ELR (cell line): ENCODE measurements around the gene VAPA.

Source experiments
- DNase-seq: peaks from one replicate; pipeline ENCODE4 v3.0.0-alpha.2; 2015; ENCODE audit warnings: low read depth

The VAPA gene, protein sequence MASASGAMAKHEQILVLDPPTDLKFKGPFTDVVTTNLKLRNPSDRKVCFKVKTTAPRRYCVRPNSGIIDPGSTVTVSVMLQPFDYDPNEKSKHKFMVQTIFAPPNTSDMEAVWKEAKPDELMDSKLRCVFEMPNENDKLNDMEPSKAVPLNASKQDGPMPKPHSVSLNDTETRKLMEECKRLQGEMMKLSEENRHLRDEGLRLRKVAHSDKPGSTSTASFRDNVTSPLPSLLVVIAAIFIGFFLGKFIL

DNA sequence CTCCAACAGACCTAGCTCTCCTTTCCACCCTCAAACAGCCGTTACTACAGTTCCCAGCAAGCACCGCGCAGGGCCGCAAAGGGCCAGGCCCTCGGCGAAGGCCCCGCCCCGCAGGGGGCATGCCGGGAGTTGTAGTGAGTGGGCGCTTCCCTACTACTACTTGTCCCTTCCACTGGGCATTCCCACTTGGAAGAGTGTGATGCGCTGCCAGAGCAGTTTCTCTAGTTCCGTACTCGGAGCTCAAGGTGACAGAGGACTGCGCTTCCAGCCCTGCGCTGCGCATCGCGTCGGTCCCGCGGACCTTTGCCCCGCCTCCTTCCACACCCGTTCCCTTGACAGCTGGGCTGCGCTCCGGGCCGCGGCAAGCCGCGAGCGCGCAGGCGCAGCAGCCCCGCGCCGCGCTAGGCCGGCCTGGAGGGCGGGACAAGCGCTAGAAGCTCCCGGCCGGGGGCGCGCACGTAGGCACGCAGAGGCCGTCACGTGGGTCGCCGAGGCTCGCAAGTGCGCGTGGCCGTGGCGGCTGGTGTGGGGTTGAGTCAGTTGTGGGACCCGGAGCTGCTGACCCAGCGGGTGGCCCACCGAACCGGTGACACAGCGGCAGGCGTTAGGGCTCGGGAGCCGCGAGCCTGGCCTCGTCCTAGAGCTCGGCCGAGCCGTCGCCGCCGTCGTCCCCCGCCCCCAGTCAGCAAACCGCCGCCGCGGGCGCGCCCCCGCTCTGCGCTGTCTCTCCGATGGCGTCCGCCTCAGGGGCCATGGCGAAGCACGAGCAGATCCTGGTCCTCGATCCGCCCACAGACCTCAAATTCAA lies at the start of gene VAPA:
VAPA (plus strand) TSS at position 491 of the 808 bp plus-strand sequence; CDS start at position 732, 241 bp downstream.
- peak; percentile 97 for DNase-seq

DNA sequence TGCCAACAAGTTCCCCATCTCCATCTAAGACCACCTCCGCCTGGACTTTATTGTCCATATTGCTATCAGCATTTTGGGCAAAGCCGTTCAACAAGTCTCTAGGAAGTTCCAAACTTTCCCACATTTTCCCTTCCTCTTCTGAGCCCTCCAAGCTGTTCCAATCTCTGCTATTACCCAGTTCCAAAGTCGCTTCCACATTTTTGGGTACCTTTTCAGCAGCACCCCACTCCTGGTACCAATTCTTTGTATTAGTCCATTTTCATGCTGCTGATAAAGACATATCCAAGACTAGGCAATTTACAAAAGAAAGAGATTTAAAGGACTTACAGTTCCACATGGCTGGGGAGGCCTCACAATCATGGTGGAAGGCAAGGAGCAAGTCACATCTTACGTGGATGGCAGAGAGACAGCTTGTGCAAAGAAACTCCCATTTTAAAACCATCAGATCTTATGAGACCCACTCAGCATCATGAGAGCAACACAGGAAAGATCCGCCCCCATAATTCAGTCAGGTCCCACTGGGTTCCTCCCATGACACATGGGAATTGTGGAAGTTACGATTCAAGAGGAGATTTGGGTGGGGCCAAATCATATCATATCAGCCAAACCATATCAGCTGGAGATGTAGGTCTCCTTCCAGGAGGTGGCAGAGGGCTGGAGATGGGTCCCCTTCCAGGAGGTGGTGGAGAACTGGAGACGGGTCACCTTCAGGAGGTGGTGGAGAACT lies 47.9 kb upstream of the VAPA start:
- DNase-seq: no peak

DNA sequence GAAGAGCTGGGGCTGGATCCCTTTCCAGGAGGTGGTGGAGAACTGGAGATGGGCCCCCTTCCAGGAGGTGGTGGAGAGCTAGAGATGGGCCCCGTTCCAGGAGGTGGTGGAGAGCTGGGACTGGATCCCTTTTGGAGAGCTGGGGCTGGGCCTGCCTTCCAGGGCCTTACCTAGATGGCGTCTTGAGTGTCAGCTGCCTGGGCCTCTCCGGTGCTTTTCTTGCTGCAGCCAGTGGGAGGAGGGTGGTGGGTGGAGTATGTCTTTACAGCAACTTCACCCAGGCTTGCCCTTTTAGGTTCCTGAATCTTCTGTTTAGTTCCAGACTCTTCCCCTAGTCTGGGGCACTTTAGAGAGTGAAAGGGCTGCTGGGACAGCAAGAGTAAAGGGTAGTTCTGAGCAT lies 47.2 kb upstream of the VAPA start:
- DNase-seq: no peak

DNA sequence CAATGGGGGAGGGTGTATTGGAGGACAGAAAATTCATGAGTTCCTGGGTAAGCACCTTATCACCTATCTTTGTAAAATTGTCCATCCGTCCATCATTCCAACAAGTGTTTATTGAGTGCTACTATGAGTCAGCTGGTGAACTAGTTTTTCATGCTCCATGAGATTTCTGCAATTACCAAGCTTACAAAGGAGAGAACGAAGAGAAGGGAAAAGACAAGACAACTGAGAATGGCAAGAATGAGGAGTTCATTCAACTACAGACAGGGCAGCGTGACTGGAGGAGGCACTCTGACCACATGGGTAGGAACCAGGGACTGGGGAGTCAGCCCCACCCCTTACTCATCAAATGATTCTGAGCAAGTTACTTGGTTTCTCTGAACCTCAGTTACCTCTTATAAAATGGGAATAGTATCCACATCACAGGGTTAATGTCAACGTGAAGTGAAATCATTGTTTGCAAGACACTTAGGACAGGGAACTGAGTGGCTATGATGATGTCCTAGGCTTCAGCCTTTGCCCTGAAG lies 46.7 kb upstream of the VAPA start:
- no peak for DNase-seq

DNA sequence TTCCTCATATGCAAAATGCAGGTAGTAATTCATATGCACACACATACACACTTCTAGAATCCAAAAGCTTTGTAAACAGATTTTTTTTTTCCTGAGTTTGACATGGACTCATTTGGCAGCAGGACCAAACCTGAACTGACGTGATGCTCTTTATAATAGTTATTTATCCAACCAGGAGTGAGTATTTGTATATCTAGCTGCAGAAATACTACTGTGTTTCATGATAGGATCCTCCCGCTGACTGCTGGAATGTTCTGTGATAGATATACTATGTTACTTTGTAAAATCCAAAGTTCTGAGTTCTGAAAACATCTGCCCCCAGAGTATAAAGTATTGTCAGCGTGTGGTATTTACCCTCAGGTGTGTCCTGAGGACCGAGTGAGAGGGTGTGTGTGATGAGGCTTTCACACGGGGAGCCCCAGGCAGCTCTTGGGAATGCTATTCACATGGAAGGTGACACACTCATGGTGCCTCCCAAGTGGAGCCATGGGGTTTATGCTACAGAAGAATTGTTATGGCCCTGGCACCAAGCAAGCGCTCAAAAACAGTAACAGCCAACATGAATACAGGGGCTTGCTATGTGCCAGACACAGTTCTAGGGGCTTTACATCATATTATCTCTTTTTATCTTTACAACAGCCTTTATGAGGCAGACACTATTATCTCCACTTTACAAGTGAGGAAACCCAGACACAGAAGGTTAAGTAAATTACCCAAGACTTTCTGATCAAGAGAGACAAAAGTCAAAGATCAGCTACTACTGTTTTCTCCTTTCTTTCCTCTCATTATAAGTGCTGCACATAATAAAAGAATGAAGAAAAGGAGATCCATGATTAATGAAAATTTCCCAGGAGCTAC lies 44.7 kb upstream of the VAPA start:
- no peak for DNase-seq

DNA sequence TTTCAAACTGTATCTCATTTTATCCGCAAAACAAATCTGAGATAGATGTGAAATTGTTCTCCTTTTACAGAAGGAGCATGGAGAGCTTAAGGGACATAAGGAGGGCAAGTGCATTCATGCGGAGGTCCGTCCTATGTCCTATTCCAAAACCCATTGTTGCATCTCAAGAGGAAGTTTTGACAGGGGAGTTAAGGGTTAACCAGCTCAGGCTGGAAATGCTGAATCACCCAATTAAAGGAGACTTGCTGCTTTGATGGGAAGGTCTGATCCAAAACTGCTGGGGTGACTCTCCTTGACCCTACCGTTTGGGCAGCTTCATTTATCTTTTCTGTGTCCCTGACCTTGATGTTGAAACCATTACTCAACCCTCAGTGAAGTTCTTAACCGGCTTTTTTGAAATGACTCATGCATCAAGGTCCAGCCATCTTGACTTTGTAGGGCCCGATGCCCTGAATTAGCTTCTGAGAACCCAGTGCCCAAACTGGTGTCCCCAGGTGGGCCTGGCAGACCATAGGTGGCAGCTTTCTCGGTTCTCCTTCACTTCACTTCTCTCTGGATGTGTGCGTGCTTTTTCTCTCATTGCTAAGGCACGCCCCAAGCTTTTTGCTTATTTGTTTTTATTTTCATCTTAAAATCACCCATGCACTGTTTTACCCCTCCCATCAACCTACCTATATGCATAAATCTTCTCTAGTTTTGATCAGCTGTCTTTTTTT lies 43.9 kb upstream of the VAPA start:
- DNase-seq: peak; percentile 78

DNA sequence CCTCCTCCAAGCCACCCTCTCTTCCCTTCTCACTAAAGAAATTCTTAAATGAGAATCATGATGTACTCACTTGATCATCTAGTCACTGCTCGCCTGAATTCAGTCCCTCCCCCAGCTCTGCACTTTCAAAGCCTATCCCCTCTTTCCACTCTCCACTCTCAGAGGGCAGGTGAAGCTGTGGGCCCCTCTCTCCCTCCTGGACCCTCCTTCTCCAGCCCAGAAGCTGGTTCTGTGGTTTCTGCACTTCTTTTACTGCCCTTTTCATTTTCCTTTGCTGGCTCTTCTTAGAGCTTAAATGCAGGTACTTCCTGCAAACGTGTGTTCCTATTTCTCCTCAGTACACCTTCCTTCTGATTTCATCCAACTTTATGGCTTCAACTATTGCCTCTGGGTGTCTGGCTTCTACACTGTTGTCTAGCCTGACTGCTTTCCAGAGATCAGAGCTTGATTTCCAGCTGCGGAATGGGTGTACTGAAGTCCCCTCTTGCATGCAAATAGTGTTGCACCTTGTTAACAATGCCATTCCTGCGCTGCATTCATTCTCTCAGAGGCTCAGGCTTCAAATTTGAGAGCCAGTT lies 43.3 kb upstream of the VAPA start:
- DNase-seq: no peak

DNA sequence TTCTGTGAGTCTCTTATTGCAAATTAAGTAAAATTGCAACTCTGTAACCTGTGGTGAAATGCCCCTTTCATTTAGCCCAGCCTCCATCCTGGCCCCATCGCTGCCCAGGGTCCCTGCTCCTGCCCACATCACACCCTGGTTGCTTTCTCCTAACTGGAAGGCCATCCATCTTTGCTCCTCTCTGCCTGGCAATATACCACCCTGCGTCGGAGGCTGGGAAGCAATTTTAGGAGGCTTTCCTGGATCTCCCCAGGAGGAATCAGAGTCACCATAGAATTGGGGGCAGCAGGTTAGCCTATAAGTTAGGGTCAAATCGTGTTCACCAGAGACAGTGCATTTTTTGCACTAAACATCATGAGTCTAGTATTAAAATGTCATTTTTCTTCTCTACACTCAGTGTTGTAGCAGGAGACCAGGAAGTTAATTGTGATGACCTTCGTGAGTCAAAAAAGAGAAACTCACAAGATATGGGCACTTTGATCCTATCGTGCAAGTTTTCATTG lies 42.5 kb upstream of the VAPA start:
- no peak for DNase-seq

DNA sequence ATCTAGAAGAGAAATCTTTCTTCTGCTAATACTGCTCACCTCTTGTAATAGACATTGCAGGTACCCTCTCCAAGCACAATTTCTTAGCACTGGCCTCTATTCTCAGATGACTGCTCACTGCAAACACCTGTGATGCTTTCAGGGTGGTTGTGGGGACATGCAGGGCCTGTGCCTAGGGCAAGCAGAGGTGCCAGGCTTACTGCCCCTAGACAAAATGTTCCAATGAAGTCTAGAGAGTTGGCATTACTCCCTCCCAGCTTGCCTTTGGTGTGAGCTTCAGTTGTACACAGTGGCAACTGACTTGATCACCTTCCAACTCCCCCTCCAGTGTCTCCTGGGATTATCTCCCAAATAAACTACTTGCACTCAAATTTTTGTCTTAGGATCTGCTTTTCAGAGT lies 41.0 kb upstream of the VAPA start:
- no peak for DNase-seq

DNA sequence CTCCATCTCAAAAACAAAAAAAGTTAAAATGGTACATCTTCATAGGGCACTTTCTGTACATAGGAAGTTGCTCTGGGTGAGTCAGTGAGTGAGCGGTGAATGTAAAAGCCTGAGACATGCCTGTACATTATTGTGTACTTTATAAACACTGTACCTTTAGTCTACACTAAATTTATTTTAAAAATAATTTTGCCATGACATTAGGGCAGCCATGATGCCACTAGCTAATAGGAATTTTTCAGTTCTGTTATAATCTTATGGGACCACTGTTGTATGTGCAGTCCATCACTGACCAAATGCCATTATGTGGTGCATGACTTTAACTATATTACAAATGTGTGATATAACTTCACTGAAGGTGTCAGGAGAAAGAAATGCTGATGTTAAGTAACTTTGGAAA lies 39.1 kb upstream of the VAPA start:
- DNase-seq: peak; percentile 68

DNA sequence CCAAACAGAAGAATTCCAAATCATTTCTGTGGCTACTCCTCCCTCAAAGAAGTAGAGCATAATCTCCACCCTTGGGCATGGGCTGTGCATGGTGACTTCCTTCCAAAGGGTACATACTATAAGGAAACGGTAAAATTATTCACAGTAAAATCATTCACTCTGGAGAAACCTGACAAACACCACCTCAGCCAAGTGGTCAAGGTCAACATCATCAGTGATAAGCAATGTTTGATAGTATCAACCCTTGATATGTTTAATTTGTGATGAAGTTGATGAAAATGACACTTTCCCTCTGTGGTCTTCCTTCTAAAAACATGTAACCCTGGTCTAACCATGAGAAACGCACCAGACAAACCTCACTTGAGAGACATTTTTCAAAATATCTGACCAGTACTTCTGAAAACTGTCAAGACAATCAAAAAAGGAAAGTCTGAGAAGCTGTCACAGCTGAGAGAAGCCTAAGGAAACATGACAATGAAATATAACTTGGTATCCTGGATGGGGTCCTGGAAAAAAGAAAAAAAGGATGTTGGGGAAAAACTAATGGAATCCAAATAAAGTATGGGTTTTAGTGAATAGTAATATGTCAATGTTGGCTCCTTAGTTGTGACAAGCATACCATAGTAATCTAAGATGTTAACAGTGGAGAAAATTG lies 37.5 kb upstream of the VAPA start:
- DNase-seq: no peak

DNA sequence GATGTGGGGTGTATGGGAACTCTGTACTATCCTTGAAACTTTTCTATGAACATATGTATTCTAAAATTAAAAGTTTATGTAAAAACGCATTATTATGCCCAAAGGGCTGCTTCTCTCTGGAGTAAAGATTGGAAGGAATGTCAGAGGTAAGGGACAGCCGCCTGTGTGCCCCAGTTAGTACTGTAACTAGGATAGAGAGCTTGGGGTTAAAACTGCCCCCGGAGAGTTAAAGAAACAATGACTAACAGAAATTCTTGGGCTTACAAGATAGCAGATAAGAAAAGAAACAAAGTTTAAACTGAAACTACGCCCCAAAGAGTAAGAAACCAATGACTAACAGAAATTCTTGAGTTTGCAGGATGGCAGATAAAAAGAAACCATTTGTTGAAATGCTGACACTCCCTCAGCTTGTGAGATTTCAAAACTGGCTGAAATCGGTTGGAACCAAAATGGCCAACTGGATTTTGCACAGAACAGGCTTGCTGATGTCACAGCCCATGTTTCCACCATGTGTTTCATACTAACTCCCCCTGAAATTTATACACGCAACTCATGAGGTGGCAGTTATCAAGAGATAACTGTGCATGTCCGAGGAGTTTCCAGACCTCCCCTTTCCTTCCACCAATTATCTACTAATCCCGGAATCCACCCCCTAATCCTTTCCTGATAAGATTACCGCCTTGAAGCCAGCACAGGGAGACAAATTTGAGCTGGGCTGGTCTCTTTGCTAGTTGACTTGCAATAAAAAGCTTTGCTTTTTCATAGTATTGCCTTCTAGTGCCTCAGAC lies 36.8 kb upstream of the VAPA start:
- peak; percentile 87 for DNase-seq

DNA sequence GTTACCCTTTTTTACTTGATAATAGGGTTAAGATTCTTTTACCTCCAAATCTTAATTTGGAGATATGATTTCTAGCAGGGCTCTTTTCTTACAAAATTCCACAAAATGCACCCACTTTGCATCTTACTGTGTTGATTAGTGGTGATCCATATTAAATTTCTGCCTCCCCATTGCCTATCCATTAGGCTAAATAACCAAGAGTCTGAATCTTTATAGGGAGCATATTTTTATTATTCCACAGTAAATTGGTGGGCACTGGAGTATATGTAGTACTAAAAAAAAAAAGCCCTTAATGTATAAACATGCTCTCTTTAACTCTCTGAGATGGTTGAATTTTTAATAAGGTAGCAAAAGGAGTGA lies 36.2 kb upstream of the VAPA start:
- no peak for DNase-seq

DNA sequence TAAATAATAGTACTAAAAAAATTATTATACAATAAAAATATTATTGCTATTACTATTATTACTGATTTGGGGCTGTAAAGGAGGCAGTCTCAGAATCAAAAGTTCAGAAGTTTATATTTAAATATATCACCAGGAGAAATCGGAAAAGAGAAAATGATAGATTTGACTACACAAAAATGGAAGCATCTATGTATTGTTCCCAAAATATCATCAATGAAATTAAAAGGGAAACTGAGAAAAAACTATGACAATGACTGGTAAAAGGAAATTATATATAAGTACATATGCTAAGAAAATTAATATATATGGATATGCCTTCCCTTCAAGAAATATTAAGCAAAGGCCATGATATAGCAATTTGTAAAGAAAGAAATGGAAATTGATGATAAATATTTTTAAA lies 35.7 kb upstream of the VAPA start:
- DNase-seq: no peak

DNA sequence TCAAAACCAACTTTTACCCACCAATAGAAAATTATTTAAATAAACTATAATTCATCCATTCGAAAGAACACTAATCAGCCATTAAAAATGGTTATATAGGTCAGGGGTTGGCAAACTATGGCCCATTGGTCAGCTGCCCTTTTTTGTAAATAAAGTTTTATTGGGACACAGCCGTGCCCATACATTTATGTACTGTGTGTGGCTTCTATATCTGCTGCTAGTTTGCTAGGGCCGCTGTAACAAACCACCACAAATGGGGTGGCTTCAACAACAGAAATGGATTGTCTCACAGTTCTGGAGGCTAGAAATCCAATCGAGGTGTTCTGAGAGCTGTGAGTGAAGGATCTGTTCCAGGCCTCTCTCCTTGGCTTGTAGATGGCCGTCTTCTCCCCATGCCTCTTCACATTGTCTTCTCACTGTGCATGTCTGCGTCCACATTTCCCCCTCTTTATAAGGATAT lies 35.0 kb upstream of the VAPA start:
- no peak for DNase-seq

DNA sequence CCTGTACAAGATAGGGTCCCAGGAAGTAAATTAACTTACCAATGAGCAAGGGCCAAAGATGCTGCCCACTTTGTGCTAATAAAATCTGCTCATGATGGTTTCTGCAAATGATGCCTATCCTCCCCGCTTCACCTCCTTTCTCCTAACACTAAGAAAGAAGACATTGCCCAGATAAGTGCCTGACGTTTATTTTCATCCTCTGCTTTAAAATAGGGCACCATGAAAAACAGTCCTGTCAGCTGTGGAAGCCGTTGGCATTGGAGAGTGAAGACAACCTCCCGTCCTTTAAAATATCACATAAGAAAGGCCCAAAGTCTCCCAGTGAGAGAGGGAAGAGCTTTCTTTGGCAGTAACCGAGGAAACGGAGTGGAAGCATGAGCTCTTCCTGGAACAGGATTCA lies 29.7 kb upstream of the VAPA start:
- no peak for DNase-seq

DNA sequence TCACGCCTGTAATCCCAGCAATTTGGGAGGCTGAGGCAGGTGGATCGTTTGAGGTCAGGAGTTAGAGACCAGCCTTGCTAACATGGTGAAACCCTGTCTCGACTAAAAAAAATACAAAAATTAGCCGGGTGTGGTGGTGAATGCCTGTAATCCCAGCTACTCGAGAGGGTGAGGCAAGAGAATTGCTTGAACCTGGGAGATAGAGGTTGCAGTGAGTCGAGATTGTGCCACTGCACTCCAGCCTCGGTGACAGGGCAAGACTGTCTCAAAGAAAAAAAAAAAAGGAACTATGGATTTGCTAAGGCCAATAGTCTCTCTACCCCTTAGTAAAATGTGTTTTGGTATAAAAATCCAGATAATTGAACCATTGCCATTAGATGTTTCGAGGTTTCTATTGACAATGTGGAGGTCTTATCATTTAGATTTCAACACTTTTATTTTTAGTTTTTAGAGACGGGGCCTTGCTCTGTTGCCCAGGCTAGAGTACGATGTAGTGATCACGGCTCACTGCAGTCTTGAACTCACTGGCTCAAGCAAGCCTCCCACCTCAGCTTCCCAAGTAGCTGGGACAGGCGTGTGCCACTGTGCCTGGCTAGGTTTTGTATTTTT lies 29.2 kb upstream of the VAPA start:
- DNase-seq: no peak

DNA sequence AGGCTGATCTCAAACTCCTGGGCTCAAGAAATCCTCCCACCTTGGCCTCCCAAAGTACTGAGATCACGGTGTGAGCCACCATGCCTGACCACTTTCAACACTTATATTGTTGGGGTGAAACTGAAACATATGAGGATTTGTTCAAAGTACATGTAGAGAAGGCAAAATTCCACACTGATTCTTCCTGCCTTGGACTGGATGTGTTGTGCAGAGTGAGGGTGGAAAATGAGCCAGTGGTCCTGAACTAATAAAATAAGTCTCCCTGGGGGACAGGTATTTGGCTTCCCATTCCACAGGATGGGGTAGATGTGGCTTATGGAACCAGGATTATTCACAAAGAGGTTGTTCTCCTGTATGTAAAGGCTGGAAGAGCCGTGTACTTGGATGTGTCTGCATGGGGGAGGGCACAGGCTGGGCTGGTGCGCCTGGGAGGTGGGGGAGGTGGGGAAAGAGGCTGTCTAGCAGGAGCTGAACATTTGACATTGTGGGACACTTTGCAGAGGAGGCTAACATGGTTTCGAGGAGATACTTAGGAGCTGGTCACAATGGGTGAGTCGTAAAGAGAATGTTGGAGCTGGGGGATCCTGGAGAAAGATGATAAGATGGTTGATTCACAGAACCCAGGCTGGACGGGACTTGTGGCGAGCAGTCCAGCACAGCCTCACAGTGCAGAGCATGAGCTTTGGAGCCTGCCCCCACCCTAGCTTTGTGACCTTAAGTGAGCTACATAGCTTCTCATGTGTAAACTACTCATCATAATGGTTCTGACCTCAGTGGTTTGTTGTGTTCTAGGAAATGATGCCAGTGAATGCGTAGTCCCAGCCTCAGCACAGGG lies 28.4 kb upstream of the VAPA start, which contains the start of gene TXNDC2:
TXNDC2 (plus strand) TSS at position 804 of the 835 bp plus-strand sequence. CDS start 708 bp downstream, outside the sequence.
- no peak for DNase-seq
